MV-4-11 (cell line): Measurements from ENCODE around the gene GNL3.
"Not testable (repeated sequence)": the region's sequence is repeated elsewhere in the genome, so short reads cannot be mapped to it uniquely, and the experiment has no call there.

Source experiments
- DNase-seq: peaks from one replicate; lab custom pipeline; 2025; lab: John Stamatoyannopoulos, UW

GNL3 gene

GRCh38 chr3:52685709-52686691, at the start of gene GNL3, which contains the start of gene PBRM1:
GNL3 (plus strand) TSS chr3:52686032; CDS start chr3:52686093, 61 bp downstream.
PBRM1 (minus strand) TSS chr3:52685913.
- DNase-seq, result peak; percentile 91

- peak; percentile 36 for DNase-seq
These were observed 49.2 kb upstream of the GNL3 start for GRCh38 chr3:52636673-52637072.

- no peak for DNase-seq
These were observed 40.3 kb upstream of the GNL3 start for GRCh38 chr3:52645549-52645948.

GRCh38 chr3:52649461-52650210, 36.2 kb upstream of the GNL3 start:
- no peak for DNase-seq

GRCh38 chr3:52650439-52650838, 35.4 kb upstream of the GNL3 start:
- no peak for DNase-seq

- DNase-seq, result no peak
These were observed 34.2 kb upstream of the GNL3 start for GRCh38 chr3:52651592-52651991.

GRCh38 chr3:52655895-52656294, 29.9 kb upstream of the GNL3 start:
- DNase-seq, result no peak

- DNase-seq, result no peak
These were observed 25.8 kb upstream of the GNL3 start for GRCh38 chr3:52660046-52660445.

GRCh38 chr3:52663098-52663497, 22.7 kb upstream of the GNL3 start:
- no peak for DNase-seq

GRCh38 chr3:52670621-52671521, 15.0 kb upstream of the GNL3 start:
- DNase-seq, result peak; percentile 98

GRCh38 chr3:52671676-52672075, 14.2 kb upstream of the GNL3 start:
- DNase-seq, result no peak

- DNase-seq, result not testable (repeated sequence)
These were observed 9.6 kb upstream of the GNL3 start for GRCh38 chr3:52676201-52676600.

- no peak for DNase-seq
These were observed 7.3 kb upstream of the GNL3 start for GRCh38 chr3:52678265-52679198.

- no peak for DNase-seq
These were observed 6.7 kb upstream of the GNL3 start for GRCh38 chr3:52679199-52679538.

- no peak for DNase-seq
These were observed 6.0 kb upstream of the GNL3 start for GRCh38 chr3:52679811-52680210.

- DNase-seq, result peak; percentile 30
These were observed 4.2 kb upstream of the GNL3 start for GRCh38 chr3:52681596-52681995.

- peak; percentile 60 for DNase-seq
These were observed 3.8 kb upstream of the GNL3 start for GRCh38 chr3:52682016-52682415.

GRCh38 chr3:52683611-52684010, 2.2 kb upstream of the GNL3 start:
- no peak for DNase-seq

GRCh38 chr3:52684184-52684583, 1.6 kb upstream of the GNL3 start:
- DNase-seq, result no peak

- peak; percentile 62 for DNase-seq
These were observed 535 bp upstream of the GNL3 start for GRCh38 chr3:52685285-52685708.

- no peak for DNase-seq
These were observed 2.4 kb downstream of the GNL3 start for GRCh38 chr3:52688266-52688665.
